ENCODE measurements around the gene BAIAP2L1. TPM values are rescaled to one million over a fixed set of nuclear protein-coding genes. Genes with fewer than 3 reads are reported as not detected.

The BAIAP2L1 gene
- total and polyA plus RNA-seq, 7 donors: 0.80 to 3.0 (median 1.2) TPM

GRCh38 chr7:98330926-98331529 is 69.9 kb downstream of the BAIAP2L1 start:
- intact Hi-C loops (cut with DNase I): no loop called here

GRCh38 chr7:98329791-98330373 is 71.0 kb downstream of the BAIAP2L1 start:
- TF ChIP-seq CTCF (IDR thresholded peaks at IDR 0.05): no peak
- no peaks in the 10 kb centered on the region for H3K36me3 ChIP-seq (ENCODE audit: insufficient read depth in 1 of 2, low read depth in 1 of 2)
- ATAC-seq (no peak), DNase-seq (no peak)
- H3K9me3 ChIP-seq: no peaks in the 10 kb centered on the region
- no peak overlapping the region for H3K27ac ChIP-seq
- WGBS, 3 donors: 65 to 68% (median 68%) methylated on average over 9 of the region's 9 CpGs
- intact Hi-C loops (cut with DNase I): no loop called here
- no peaks in the 10 kb centered on the region for H3K4me1 ChIP-seq
- H3K27me3 ChIP-seq (ENCODE audit: insufficient read depth in 3 of 3, low read length in 2 of 3): peaks cover 0 to 3% (median 0%) of the 10 kb centered on the region in 3 donors
- no peak overlapping the region for H3K4me3 ChIP-seq

More at GRCh38 chr7:98330926-98331529, 69.9 kb downstream of the BAIAP2L1 start:
- WGBS, 3 donors: 91 to 94% (median 91%) methylated on average over 5 of the region's 5 CpGs
- Histone ChIP-seq H3K4me3 (no peak overlapping the region), H3K9me3 (no peaks in the 10 kb centered on the region), H3K27me3 (ENCODE audit: insufficient read depth in 3 of 3, low read length in 2 of 3) (no peaks in the 10 kb centered on the region), H3K27ac (no peak overlapping the region), H3K36me3 (ENCODE audit: insufficient read depth in 1 of 2, low read depth in 1 of 2) (no peaks in the 10 kb centered on the region), H3K4me1 (no peaks in the 10 kb centered on the region)
- no peak for TF ChIP-seq CTCF (IDR thresholded peaks at IDR 0.05)
- no peak for DNase-seq
- no peak for ATAC-seq

- TF ChIP-seq CTCF (IDR thresholded peaks at IDR 0.05): no peak
- Histone ChIP-seq H3K27me3 (ENCODE audit: insufficient read depth in 3 of 3, low read length in 2 of 3) (peaks cover 0 to 5% (median 0%) of the 10 kb centered on the region in 3 donors), H3K4me3 (no peak overlapping the region), H3K36me3 (ENCODE audit: insufficient read depth in 1 of 2, low read depth in 1 of 2) (no peaks in the 10 kb centered on the region), H3K9me3 (no peaks in the 10 kb centered on the region), H3K4me1 (no peaks in the 10 kb centered on the region), H3K27ac (peak overlapping the region; percentile 48)
- intact Hi-C loops (cut with DNase I): no loop called here
- ATAC-seq (no peak), DNase-seq (no peak)
- WGBS, 3 donors: 66 to 70% (median 70%) methylated on average over 14 of the region's 14 CpGs
These were observed 71.6 kb downstream of the BAIAP2L1 start for GRCh38 chr7:98329100-98329790.

- H3K27me3 ChIP-seq (ENCODE audit: insufficient read depth in 3 of 3, low read length in 2 of 3): peaks cover 0 to 14% (median 0%) of the 10 kb centered on the region in 3 donors
- no peak overlapping the region for H3K27ac ChIP-seq
- TF ChIP-seq CTCF (IDR thresholded peaks at IDR 0.05): no peak
- DNase-seq: no peak
- H3K9me3 ChIP-seq: no peaks in the 10 kb centered on the region
- 94 to 97% (median 96%) methylated on average over 6 of the region's 6 CpGs for WGBS, 3 donors
- peaks cover 8% of the 10 kb centered on the region for H3K4me1 ChIP-seq
- intact Hi-C loops (cut with DNase I): no loop called here
- ATAC-seq: no peak
- H3K36me3 ChIP-seq (ENCODE audit: insufficient read depth in 1 of 2, low read depth in 1 of 2): no peaks in the 10 kb centered on the region
- H3K4me3 ChIP-seq: no peak overlapping the region
These were observed 76.1 kb downstream of the BAIAP2L1 start for GRCh38 chr7:98324782-98325181.

Data from psoas muscle (tissue), 8 donors.